OCI-LY3 (cell line): ENCODE data around the gene NRF1.

Source experiments
- H2AFZ ChIP-seq: fragments of 200-600, 300-600 bp; shearing (Covaris generic); 2 replicates; pipeline ENCODE4 v1.6.0; 2014; ENCODE audit warnings: antibody characterized with exemption, low read depth, low read length
- H3K27ac ChIP-seq: fragments of 200-600, 300-600 bp; sonication (generic); 2 replicates; pipeline ENCODE4 v1.5.1; 2014; ENCODE audit warnings: mild to moderate bottlenecking, low read length, moderate library complexity, mixed read lengths
- H3K27me3 ChIP-seq: fragments of 200-600, 300-600 bp; sonication (generic); 2 replicates; pipeline ENCODE4 v1.6.1; 2014; ENCODE audit warnings: low read depth, low read length, mixed read lengths
- H3K36me3 ChIP-seq: fragments of 200-600, 300-600 bp; sonication (generic); replicated peaks from 2 replicates; pipeline ENCODE3; 2014; ENCODE audit warnings: low read depth, low read length, mixed read lengths
- H3K4me1 ChIP-seq: fragments of 300-600, 200-600 bp; sonication (generic); 2 replicates; pipeline ENCODE4 v1.6.1; 2014; ENCODE audit warnings: low read length, mixed read lengths
- H3K4me2 ChIP-seq: fragments of 200-600, 300-600 bp; sonication (generic); 2 replicates; pipeline ENCODE4 v1.6.1; 2014; ENCODE audit warnings: low read length, mixed read lengths
- H3K4me3 ChIP-seq: fragments of 300-600, 200-600 bp; sonication (generic); 2 replicates; pipeline ENCODE4 v1.5.1; 2014; ENCODE audit warnings: antibody characterized with exemption, mild to moderate bottlenecking, low read length, moderate library complexity
- H3K79me2 ChIP-seq: fragments of 300-600, 200-600 bp; shearing (Covaris generic); 2 replicates; pipeline ENCODE4 v1.6.1; 2014; ENCODE audit warnings: mild to moderate bottlenecking, low read length, mixed read lengths
- H3K9ac ChIP-seq: fragments of 300-600, 200-600 bp; shearing (Covaris generic); 2 replicates; pipeline ENCODE4 v1.6.0; 2014; ENCODE audit warnings: mild to moderate bottlenecking, low read length, moderate library complexity
- H3K9me3 ChIP-seq: fragments of 200-600, 300-600 bp; shearing (Covaris generic); 2 replicates; pipeline ENCODE4 v1.6.1; 2014; ENCODE audit warnings: low read length, mixed read lengths; ENCODE audit not compliant: insufficient read depth
- H4K20me1 ChIP-seq: fragments of 200-600, 300-600 bp; sonication (generic); 2 replicates; pipeline ENCODE4 v1.6.1; 2016; ENCODE audit warnings: low read length, mixed read lengths; ENCODE audit not compliant: insufficient read depth
- EZH2phosphoT487 ChIP-seq: fragments of 200-600 bp; shearing (Covaris generic); IDR thresholded peaks from 2 replicates; pipeline ENCODE4 v1.6.1; 2018; ENCODE audit warnings: antibody characterized with exemption, mixed run types, low read depth
- TF ChIP-seq, protein P1 (sequence below): fragments of 200-600, 300-600 bp; sonication (generic); IDR thresholded peaks from 2 replicates; pipeline ENCODE4 v1.5.1; 2014; ENCODE audit warnings: antibody characterized with exemption, low read length, low read depth

The NRF1 gene

GRCh38 chr7:129636641-129637040 is 25.1 kb downstream of the NRF1 start:
- Histone ChIP-seq H3K27ac (no peak overlapping the region), H3K4me3 (no peak overlapping the region), H3K9ac (no peak overlapping the region), H3K27me3 (no peaks in the 10 kb centered on the region), H2AFZ (no peak overlapping the region), H4K20me1 (peaks cover 10% of the 10 kb centered on the region; the same call in 1 of the 2 replicates), H3K36me3 (no peaks in the 10 kb centered on the region), H3K4me1 (peaks cover 4% of the 10 kb centered on the region), H3K4me2 (no peak overlapping the region), H3K9me3 (no peaks in the 10 kb centered on the region), H3K79me2 (peaks cover 51% of the 10 kb centered on the region)
- TF ChIP-seq EZH2phosphoT487, result no peak
- TF ChIP-seq, protein P1, sequence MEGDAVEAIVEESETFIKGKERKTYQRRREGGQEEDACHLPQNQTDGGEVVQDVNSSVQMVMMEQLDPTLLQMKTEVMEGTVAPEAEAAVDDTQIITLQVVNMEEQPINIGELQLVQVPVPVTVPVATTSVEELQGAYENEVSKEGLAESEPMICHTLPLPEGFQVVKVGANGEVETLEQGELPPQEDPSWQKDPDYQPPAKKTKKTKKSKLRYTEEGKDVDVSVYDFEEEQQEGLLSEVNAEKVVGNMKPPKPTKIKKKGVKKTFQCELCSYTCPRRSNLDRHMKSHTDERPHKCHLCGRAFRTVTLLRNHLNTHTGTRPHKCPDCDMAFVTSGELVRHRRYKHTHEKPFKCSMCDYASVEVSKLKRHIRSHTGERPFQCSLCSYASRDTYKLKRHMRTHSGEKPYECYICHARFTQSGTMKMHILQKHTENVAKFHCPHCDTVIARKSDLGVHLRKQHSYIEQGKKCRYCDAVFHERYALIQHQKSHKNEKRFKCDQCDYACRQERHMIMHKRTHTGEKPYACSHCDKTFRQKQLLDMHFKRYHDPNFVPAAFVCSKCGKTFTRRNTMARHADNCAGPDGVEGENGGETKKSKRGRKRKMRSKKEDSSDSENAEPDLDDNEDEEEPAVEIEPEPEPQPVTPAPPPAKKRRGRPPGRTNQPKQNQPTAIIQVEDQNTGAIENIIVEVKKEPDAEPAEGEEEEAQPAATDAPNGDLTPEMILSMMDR, result no peak

- Histone ChIP-seq H3K4me1 (peaks cover 1% of the 10 kb centered on the region), H3K79me2 (peaks cover 38% of the 10 kb centered on the region), H3K36me3 (no peaks in the 10 kb centered on the region), H3K4me3 (no peak overlapping the region), H3K4me2 (no peak overlapping the region), H3K9me3 (no peaks in the 10 kb centered on the region), H2AFZ (no peak overlapping the region), H3K27ac (no peak overlapping the region), H4K20me1 (peaks cover 7% of the 10 kb centered on the region; the same call in 1 of the 2 replicates), H3K27me3 (no peaks in the 10 kb centered on the region), H3K9ac (no peak overlapping the region)
- no peak for TF ChIP-seq EZH2phosphoT487
- TF ChIP-seq, protein P1, result no peak
These were observed 28.9 kb downstream of the NRF1 start for GRCh38 chr7:129640400-129640799.

- Histone ChIP-seq H3K79me2 (peaks cover 21% of the 10 kb centered on the region), H3K4me1 (no peaks in the 10 kb centered on the region)
These were observed 31.5 kb downstream of the NRF1 start for GRCh38 chr7:129642871-129643549.

DNA sequence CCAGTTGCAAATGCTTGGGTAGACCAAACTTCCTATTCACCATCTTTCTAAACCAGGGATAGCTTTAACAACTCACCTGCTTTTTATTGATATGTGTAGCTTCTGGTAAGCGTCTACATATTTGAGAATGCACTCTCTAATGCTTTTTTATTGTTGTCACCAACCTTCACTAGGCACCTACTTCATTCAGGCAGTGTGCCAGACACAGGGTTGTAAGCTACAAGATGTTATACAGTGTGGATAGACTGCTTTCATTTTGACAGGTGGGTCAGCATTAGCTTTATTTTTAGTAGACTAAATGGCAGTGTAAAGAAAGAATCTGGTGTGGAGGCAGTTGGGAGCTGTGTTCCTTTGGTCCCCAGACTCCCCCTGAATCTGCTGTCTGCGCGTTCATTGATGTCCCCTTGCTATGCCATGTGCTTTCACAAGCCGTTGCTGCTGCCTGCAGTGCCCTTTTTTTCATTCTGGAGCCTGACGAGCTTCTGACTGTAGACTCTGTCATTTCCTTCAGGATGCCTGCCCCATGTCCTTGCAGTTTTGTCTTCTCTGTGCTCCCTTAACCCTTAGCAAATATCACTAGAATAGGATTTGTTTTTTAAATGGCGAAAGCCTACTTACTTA is 32.1 kb downstream of the NRF1 start:
- Histone ChIP-seq H3K27me3 (no peaks in the 10 kb centered on the region), H3K4me2 (no peak overlapping the region), H2AFZ (no peak overlapping the region)

More at GRCh38 chr7:129642871-129643549, 31.5 kb downstream of the NRF1 start:
- no peak overlapping the region for H3K9ac ChIP-seq
- no peak for TF ChIP-seq EZH2phosphoT487
- TF ChIP-seq, protein P1, result no peak
- H3K27ac ChIP-seq, result no peak overlapping the region
- H3K36me3 ChIP-seq, result no peaks in the 10 kb centered on the region
- H3K4me2 ChIP-seq, result no peak overlapping the region
- no peaks in the 10 kb centered on the region for H3K9me3 ChIP-seq
- no peaks in the 10 kb centered on the region for H4K20me1 ChIP-seq
- H3K27me3 ChIP-seq, result no peaks in the 10 kb centered on the region
- no peak overlapping the region for H2AFZ ChIP-seq
- H3K4me3 ChIP-seq, result no peak overlapping the region

More for the DNA sequence above, 32.1 kb downstream of the NRF1 start:
- Histone ChIP-seq H3K4me3 (no peak overlapping the region), H3K36me3 (no peaks in the 10 kb centered on the region), H4K20me1 (no peaks in the 10 kb centered on the region), H3K9ac (no peak overlapping the region), H3K27ac (no peak overlapping the region), H3K79me2 (peaks cover 18% of the 10 kb centered on the region; the same call in 1 of the 2 replicates), H3K9me3 (no peaks in the 10 kb centered on the region), H3K4me1 (no peaks in the 10 kb centered on the region)
- TF ChIP-seq, protein P1, result no peak
- TF ChIP-seq EZH2phosphoT487, result no peak
